GM19452 (cell line): ENCODE data around the gene TUBB2B.

Source experiments
- ATAC-seq: cut with Tn5 transposase; IDR thresholded peaks from one replicate; pipeline ENCODE4 v1.9.1; 2021; ENCODE audit not compliant: unreplicated experiment

Gene TUBB2B

GRCh38 chr6:3235486-3235885 is 8.0 kb upstream of the TUBB2B start:
- no peak for ATAC-seq

- ATAC-seq, result no peak
These were observed 6.5 kb upstream of the TUBB2B start for GRCh38 chr6:3233904-3234303.

- no peak for ATAC-seq
These were observed 5.9 kb upstream of the TUBB2B start for GRCh38 chr6:3233321-3233720.

DNA sequence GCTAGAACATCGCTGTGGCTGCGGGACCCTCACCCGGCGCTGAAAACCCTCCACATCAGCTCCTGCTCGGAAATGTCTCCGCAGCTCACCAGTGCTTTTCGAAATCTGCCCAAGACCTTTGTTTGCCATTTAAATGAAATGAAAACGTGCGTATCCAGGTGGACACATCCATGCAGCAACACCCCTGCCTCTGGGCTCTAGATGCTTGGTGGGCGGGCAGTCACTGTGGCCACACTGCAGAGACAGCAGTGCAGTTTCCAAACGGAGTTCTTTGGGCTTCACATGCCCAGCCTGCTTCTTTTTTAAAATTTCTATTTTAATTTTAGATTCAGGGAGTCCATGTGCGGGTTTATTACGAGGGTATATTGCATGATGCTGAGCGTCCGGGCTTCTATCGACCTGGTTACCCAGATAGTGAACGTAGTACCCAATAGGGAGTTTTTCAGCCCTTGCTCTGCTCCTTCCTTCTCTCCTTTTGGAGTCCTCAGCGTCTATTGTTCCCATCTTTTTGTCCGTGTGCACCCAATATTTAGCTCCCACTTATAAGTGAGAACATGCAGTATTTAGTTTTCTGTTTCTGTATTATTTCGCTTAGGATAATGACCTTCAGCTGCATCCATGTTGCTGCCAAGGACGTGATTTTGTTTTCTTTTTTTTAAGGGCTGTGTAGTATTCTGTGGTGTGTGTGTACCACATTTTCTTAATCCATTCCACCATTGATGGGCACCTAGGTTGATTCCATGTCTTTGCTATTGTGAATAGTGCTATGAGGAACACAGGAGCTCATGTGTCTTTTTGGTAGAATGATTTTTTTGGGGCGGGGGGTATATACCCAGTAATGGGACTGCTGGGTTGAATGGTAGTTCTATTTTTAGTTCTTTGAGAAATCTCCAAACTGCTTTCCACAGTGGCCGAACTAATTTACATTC is 4.8 kb upstream of the TUBB2B start:
- no peak for ATAC-seq

- ATAC-seq, result no peak
These were observed 4.0 kb upstream of the TUBB2B start for GRCh38 chr6:3231247-3232016.

DNA sequence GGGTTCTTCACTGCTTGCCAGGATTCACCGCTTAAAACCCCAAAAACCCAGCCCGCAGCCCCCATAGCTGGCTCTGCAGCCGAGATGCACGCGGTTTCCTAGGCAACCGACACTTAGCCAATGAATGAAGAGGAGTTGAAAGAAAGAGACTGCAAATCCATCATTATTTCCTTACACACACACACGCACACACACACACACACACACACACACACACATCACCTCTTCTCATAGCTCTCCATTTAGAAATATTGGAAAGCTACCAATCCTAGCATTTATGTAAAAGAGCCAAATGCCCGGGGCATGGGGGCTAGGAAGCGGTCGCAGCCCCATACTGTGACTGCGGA is 3.4 kb upstream of the TUBB2B start:
- no peak for ATAC-seq

DNA sequence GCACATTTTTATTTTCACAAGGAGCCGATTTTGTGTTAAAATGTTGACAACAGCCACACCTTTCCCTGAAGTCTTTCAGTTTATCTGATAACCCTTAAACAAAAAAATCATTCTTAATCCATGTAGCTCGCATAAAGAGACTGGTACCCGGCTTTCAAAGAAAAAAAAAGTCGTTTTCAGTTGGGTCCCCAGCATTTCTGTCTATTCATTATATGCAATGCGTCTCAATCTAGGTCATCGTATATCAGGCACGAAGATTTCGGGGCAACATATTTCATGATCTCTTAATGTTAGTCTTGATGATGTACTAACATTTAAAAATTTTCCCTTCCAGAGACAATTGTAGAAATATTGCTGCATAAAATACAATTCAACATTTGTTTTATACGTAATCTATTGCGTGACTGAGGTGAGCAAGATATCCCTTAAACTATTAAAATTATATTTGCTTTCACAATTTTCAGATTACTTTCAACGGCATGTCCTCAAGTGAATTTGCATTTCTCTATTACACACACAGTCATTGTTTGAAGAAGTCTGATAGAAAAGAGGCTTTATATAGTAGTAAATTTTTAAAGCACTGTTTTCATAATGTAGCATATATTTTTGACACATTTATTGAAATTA is 2.9 kb upstream of the TUBB2B start:
- no peak for ATAC-seq

GRCh38 chr6:3229566-3230178 is 2.2 kb upstream of the TUBB2B start:
- no peak for ATAC-seq

GRCh38 chr6:3228771-3229565 is 1.5 kb upstream of the TUBB2B start:
- ATAC-seq, result no peak

DNA sequence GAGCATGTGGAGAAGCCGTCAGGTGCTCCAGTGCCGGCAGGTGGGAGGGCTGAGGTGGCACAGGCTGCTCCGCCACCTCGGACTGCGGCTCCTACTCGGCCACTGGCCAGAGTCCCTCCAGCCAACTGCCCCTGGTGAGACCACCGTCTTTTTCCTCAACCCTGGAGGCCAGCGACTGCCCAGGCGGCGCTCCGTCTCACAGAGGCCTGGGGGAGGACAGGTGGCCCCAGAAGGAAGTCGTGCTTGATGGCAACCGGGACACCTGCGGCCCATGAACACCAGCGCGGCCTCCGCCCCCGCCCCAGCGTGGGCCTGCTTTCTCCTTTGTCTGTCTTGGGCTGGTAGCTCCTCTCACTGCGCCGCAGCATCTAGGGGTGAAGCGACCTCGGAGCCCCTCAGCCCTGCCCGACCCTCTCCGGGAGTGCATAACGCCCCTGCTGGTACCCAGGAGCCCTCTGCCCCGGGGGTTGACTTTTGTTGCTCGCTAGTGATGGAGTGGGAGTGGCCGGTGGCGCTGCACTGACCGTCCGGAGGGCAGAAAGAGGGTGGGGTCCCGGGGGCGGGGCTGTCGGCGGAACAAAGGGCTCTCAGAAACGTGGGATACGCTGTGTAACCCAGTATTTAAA is 706 bp upstream of the TUBB2B start:
- no peak for ATAC-seq

DNA sequence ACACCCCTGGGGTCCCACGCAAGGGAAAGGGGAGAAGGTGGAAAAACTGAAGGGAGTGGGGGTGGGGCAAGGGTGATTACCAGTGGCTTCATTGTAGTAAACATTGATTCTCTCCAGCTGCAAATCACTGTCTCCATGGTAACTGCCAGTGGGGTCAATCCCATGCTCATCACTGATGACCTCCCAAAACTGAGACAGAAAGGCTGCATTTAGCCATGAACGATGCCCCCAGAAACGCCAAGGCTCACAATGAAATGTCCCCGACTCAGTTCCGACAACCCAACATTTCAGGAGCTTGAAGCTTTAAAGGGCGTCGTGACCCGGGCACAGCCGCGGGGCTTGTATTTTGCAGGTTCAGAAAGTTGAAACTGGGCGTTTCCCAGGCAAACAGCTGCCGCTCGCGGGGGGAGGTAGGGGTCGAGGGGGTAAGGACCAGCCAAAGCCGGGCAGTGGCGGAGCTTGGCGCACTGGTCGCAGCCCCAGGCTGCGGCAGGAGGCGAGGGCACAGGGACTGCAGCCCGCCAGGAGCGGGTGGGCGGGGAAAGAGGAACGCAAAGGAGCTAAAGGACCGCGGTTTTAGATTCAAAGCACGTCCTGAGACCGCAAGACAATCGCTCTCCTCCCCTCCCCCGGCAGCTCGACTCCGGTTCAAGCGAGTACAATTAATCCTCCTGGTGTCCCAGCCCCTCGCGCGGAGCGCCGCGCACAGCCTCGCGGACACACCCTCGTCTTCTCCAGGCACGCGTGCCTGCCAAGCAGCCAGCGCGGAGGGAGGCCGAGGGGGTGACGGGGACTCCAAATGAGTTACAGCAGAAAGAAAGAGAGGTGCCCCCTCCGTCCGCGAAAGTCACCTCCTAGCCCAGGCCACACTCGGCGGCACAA is 731 bp downstream of the TUBB2B start:
- ATAC-seq, result no peak

DNA sequence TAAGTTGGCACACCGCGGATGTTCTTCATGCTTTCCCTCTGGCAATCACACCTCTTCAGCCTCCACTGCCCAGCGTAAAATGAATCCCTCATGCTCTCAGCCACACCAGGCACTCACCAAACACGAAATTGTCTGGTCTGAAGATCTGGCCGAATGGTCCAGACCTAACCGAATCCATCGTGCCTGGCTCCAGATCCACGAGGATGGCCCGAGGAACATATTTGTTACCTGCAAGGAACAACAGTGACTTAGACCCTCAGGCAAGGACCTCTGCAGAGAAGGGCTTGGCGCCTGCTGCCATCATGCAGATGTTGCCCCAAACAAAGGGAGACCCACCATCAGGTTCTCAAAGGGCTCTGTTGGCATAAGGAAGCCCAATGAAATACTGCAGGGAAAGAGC is 1.4 kb downstream of the TUBB2B start:
- ATAC-seq, result no peak

- ATAC-seq, result no peak
These were observed 4.9 kb downstream of the TUBB2B start for GRCh38 chr6:3222506-3223038.

DNA sequence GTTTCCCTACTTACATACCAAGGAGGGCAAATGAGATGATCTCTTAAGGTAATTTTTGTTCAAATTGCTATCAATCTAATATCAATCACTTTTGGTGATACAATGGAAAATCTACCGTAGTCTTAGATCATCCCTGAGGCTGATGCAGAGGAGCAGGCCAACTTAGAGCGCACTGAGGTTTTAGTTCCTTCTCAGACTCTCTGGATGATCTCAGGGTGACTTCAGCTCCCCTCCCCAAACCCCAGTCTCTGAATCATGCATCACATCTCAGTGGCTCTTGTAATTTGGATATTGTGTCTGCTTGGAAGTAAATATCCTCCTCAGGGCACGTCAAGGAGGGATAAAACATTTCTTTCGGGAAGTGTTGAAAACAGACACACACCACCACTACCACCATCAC is 5.9 kb downstream of the TUBB2B start:
- ATAC-seq, result no peak

- no peak for ATAC-seq
These were observed 7.1 kb downstream of the TUBB2B start for GRCh38 chr6:3220366-3220765.

GRCh38 chr6:3218266-3218665 is 9.2 kb downstream of the TUBB2B start:
- no peak for ATAC-seq

GRCh38 chr6:3217286-3217685 is 10.2 kb downstream of the TUBB2B start:
- ATAC-seq, result no peak

GRCh38 chr6:3214898-3215297 is 12.6 kb downstream of the TUBB2B start:
- ATAC-seq, result no peak

- ATAC-seq, result no peak
These were observed 14.1 kb downstream of the TUBB2B start for GRCh38 chr6:3213334-3213695.
